Activated B cell treated with CpG ODN at 0.5 μM for 24 hours (primary cell): ENCODE measurements around the gene FICD. TPM values are rescaled to one million over a fixed set of nuclear protein-coding genes. Genes with fewer than 3 reads are reported as not detected.

Experiments
- ATAC-seq: fragments of 200-7000 bp; cut with Tn5 transposase; one replicate; pipeline ENCODE4 v1.10.0; 2021; ENCODE audit warnings: low read depth, mild to moderate bottlenecking, moderate library complexity
- CTCF ChIA-PET: fragments of 350-600 bp; sonication (Branson Sonifier 250); formaldehyde crosslinking; loops from one replicate; lab custom pipeline; 2021; ENCODE audit warnings: antibody characterized with exemption; lab: Charles Lee
- POLR2A ChIA-PET: fragments of 350-600 bp; sonication (Branson Sonifier 250); formaldehyde crosslinking; loops from one replicate; lab custom pipeline; 2021; ENCODE audit warnings: antibody characterized with exemption; lab: Charles Lee
- DNase-seq: peaks from one replicate; pipeline ENCODE4 v3.0.0; 2022
- H3K27ac Mint-ChIP-seq: one replicate; pipeline ENCODE4 v1.8.0; 2020; ENCODE audit warnings: mixed read lengths
- H3K27me3 Mint-ChIP-seq: one replicate; pipeline ENCODE4 v1.8.0; 2021; ENCODE audit warnings: mixed read lengths
- H3K36me3 Mint-ChIP-seq: one replicate; pipeline ENCODE4 v1.8.0; 2021; ENCODE audit warnings: low read depth, mixed read lengths
- H3K4me1 Mint-ChIP-seq: one replicate; pipeline ENCODE4 v1.8.0; 2021; ENCODE audit warnings: mixed read lengths
- H3K4me3 Mint-ChIP-seq: one replicate; pipeline ENCODE4 v1.8.0; 2020; ENCODE audit warnings: mild to moderate bottlenecking, mixed read lengths
- H3K9me3 Mint-ChIP-seq: one replicate; pipeline ENCODE4 v1.8.0; 2020; ENCODE audit warnings: mixed read lengths
- CTCF ChIP-seq: fragments of 200-600 bp; IDR thresholded peaks from one replicate; pipeline ENCODE4 v1.8.0; 2022; ENCODE audit warnings: antibody characterized with exemption, mild to moderate bottlenecking
- intact Hi-C: fragments of 100-400 bp; cut with micrococcal nuclease; formaldehyde crosslinking; loops from one replicate; pipeline ENCODE4 v1.15.1; 2024
- total RNA-seq: library from RNA; stranded (reverse); gene quantifications from 2 replicates; pipeline ENCODE4 v1.2.3, GENCODE V29; 2022

FICD gene
- total RNA-seq, 1 donor from 2014 or later = 11.2 TPM

- intact Hi-C loops = no loop called here
- Mint-ChIP-seq H3K4me1 (no peaks in the 10 kb centered on the region), H3K27me3 (peaks cover 52% of the 10 kb centered on the region), H3K27ac (no peak overlapping the region), H3K4me3 (no peak overlapping the region), H3K9me3 (peaks cover 6% of the 10 kb centered on the region), H3K36me3 (no peaks in the 10 kb centered on the region)
- ChIA-PET CTCF (no interaction called here), POLR2A (no interaction called here)
- no peak for DNase-seq
- no peak for ATAC-seq
- TF ChIP-seq CTCF = no peak
Measured at GRCh38 chr12:108491256-108491655, 23.8 kb upstream of the FICD start.

GRCh38 chr12:108495054-108495453, 20.0 kb upstream of the FICD start:
- no peaks in the 10 kb centered on the region for H3K9me3 Mint-ChIP-seq
- TF ChIP-seq CTCF = no peak
- H3K36me3 Mint-ChIP-seq = no peaks in the 10 kb centered on the region
- H3K4me3 Mint-ChIP-seq = no peak overlapping the region
- ChIA-PET CTCF (no interaction called here), POLR2A (no interaction called here)
- ATAC-seq (no peak), DNase-seq (no peak)
- peaks cover 36% of the 10 kb centered on the region for H3K27me3 Mint-ChIP-seq
- intact Hi-C loops = no loop called here
- H3K27ac Mint-ChIP-seq = no peak overlapping the region
- no peaks in the 10 kb centered on the region for H3K4me1 Mint-ChIP-seq

- ATAC-seq = no peak
- H3K9me3 Mint-ChIP-seq = no peaks in the 10 kb centered on the region
- POLR2A ChIA-PET = no interaction called here
- no peak for DNase-seq
- no peaks in the 10 kb centered on the region for H3K4me1 Mint-ChIP-seq
- H3K27ac Mint-ChIP-seq = no peak overlapping the region
- TF ChIP-seq CTCF = no peak
- H3K4me3 Mint-ChIP-seq = no peak overlapping the region
- intact Hi-C loops = no loop called here
- H3K27me3 Mint-ChIP-seq = peaks cover 39% of the 10 kb centered on the region
- H3K36me3 Mint-ChIP-seq = no peaks in the 10 kb centered on the region
- CTCF ChIA-PET = no interaction called here
Measured at GRCh38 chr12:108495823-108496579, 19.1 kb upstream of the FICD start.

GRCh38 chr12:108498136-108498535, 16.9 kb upstream of the FICD start:
- intact Hi-C loops = no loop called here
- no peak for TF ChIP-seq CTCF
- Mint-ChIP-seq H3K36me3 (no peaks in the 10 kb centered on the region), H3K9me3 (peaks cover 7% of the 10 kb centered on the region), H3K27ac (no peak overlapping the region), H3K27me3 (peaks cover 33% of the 10 kb centered on the region), H3K4me3 (no peak overlapping the region), H3K4me1 (no peaks in the 10 kb centered on the region)
- DNase-seq (no peak), ATAC-seq (no peak)
- POLR2A ChIA-PET = no interaction called here
- CTCF ChIA-PET = interaction anchor here (0.9 kb wide), 1 partner anchor 10 kb away, joined by 3 read pairs; no protein-coding TSS in a partner anchor

GRCh38 chr12:108502922-108503321, 12.2 kb upstream of the FICD start:
- H3K9me3 Mint-ChIP-seq = peaks cover 16% of the 10 kb centered on the region
- intact Hi-C loops = no loop called here
- DNase-seq (no peak), ATAC-seq (no peak)
- H3K4me1 Mint-ChIP-seq = peaks cover under 1% of the 10 kb centered on the region
- POLR2A ChIA-PET = no interaction called here
- no peak overlapping the region for H3K4me3 Mint-ChIP-seq
- no peaks in the 10 kb centered on the region for H3K36me3 Mint-ChIP-seq
- no peak overlapping the region for H3K27ac Mint-ChIP-seq
- H3K27me3 Mint-ChIP-seq = peaks cover 16% of the 10 kb centered on the region
- TF ChIP-seq CTCF = no peak
- CTCF ChIA-PET = no interaction called here
